NCI-H510A treated with DMSO at 0.1 percent for 48 hours (cell line): Measurements from ENCODE around the gene AHNAK.

Experiments
- DNase-seq: peaks from one replicate; lab custom pipeline; 2025; lab: John Stamatoyannopoulos, UW

The AHNAK gene

DNA sequence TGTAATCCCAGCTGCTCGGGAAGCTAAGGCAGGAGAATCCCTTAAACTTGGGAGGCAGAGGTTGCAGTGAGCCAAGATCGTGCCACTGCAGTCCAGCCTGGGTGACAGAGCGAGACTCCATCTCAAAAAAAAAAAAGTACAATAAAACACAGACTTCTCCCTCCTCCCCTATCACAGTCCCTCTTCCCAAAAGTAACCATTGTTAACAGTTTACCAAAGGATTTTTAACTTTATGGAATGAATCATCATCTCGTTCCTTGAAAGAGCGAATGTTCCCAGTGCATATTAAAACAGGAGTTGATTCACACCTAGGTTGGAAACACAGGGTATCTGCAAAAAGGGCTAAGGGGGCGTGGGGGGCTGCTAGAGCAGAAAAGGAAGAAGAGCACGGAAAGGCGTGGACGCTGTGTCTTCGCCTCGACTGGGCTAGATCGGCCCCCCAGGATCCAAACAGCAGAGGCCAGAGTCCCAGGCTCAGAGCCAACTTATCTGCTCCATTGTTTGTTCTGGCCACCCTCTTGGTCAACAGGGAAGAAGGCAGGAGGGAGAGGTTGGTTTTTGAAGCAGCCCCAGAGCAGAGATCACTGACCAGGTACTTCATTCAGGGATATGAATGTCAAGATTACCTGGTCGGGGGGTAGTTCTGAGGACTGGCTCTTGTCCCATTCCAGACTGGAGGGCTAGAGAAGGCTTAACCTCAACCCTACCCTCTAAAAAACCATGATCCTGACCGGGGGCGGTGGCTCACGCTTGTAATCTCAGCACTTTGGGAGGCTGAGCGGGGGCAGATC, 2.1 kb upstream of the AHNAK start:
- no peak for DNase-seq

DNA sequence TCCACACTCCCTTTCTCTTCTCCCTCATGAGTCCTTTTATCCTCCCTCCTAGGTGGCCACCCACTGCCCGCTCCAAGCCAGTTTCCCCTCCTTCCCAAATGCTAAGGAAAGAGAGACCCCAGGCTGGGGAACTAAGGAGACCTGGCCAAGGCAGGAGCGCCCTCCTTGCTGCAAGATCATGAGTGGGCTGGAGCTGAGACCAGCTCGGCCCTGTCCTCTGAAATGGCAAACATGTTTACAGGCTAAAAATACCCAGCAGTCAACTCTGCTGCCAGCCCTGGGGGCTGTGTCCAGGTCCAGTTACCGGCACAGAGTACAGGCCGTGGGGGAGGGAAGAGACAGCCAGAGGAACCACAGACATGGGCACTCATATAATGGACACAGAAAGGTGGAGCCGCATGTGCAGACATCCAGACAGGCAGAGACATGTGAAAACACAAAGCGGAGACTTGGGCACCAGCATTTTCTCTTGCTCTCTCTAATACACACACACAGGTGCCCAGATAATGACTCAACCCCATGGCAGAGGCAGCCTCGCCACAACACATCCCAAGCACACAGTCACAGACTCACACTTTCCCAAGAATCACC, 1.2 kb upstream of the AHNAK start:
- DNase-seq, result no peak

DNA sequence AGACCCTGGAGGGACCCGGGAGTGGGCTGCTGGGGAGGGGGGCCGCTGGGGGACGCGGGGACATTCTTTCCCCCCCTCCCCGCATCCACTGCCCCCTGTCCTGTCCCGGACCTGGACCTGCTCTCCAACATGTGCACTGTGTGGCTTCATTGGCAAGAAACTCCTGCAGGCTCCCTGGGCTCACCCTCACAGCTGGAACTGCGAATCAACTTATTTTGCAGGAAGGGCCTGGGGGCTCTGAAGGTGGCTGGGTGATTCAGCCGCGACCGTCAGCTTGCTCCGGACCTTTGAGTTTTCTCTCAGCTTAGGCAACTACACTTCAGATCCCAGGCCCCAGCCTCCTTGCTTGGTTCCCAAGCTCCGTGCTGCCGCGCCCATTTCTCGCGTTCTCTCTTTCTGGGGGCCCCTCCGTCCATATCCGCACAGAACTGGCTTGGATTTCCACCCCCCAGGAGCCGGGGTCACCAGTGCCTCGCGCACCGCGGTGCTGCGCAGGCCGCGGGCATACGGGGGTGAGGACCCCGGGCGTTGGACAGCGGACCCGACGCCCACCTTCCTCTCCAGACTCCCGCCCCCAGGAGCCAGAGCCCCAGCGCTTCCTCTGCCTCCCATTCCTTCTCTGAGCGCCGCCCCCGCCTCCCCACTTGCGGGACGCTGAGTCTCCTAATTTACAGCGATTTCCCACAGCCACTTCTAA, 471 bp upstream of the AHNAK start:
- DNase-seq, result no peak

DNA sequence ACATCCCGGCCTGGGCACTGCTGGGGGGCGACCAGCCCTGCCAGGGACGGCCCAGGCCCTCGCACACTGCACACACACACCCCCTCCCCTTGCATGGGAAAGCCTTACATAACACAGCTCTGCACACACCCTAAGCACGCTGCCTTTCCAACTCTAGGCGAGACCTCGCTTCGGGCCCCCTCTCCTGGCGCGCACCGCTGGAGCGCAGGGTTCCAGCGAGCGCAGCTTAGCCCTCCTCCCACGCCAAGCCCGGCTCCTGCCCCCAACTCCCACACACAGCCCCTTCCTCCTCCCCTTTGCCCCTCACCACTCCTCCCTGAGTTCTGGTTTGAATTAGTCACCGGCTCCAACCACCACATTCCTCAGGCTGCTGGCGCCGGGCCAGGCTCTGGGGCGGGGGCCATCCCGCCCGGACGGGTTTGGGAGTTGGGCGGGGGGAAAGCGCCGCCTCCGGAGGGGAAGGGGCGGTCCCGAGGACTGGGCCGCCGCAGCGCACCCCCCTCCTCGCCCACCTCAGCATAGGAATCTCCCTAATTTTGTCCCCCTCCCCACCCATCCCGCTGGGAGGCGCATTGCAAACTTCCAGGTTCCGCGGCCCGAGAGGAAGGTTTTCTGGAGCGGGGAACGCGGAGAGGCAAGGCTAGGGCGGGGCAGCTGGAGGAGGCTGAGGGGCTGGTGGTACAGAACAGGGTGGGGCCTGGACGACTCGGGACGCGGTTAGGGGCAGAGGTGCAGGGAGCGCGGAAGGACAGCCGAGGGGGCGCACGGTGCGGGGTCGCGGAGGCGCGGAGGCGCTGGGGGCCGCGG, 966 bp downstream of the AHNAK start:
- no peak for DNase-seq

DNA sequence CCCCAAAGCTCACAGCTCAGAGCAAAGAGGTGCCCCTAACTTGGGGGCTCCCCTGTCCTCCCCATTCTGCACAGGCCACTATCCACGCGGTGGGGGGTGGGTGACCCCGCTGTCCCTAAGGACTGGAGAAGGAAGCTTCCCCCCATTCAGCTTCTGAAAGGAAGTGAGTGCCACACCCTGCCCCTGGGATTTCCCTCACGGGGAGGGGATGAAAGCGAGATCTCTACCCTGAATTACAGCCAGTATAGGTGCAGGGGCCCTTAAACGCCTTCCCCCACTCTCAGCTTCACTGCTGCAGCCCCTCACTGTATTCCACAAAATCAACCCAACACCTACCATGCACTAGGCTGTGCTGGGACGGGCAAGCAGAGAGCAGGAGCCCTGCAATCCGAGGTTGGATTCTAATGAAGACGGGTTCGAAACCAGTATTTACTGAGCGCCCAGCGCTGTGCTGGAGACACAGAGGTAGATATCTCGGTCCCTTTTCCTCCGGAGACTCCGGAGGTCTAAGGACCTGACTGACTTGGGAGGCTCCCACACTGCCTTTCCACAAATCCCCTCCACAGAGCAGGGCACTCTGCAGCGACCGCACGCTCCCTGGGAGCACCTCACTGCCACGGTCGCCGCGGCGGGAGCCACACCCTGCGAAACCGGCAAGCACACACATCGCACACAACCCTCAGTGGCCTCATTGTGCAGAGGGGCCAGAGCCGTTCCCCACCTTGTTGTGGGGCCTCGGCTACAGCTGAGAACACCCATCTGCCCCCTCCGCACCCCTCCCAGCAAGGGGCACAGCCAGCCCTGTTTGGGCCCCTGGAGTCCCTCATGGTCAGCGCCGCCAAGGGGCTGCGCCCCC, 1.8 kb downstream of the AHNAK start:
- no peak for DNase-seq

DNA sequence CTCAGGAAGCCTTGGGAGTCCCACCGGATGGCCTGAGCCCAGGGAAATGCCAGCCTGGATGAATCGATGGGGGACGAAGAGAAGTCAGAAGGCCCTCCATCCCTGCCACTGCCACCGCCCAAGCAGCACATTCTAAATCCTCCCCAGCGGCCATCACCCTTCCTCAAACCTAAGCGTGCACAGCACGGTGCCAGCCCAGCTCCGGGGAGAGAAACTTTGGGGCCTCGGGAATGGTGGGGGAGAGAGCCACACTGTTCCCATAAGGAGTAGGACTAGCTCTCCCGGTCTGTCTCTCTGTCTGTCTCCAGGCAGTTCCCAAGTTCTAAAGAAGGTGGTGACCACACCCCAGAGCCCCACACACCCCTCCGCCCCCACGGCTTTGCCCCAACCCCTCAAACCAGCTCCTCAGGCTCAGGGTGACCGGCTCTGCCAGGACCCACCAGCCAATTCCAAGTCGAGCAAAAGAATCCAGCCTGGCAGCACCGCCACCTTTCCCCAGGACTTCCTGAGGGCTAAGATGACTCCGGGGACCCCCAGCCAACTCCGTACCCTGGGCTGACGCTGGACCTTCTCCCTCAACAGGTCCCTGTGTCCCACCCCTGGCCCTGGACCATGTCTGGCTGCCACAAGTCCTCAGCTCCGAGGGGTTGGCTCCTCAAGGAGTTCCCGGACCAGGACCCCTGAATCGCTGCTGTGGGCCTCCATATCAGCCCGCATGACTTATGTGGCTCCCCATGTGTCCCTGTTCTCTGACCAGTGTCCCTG, 2.7 kb downstream of the AHNAK start:
- no peak for DNase-seq

DNA sequence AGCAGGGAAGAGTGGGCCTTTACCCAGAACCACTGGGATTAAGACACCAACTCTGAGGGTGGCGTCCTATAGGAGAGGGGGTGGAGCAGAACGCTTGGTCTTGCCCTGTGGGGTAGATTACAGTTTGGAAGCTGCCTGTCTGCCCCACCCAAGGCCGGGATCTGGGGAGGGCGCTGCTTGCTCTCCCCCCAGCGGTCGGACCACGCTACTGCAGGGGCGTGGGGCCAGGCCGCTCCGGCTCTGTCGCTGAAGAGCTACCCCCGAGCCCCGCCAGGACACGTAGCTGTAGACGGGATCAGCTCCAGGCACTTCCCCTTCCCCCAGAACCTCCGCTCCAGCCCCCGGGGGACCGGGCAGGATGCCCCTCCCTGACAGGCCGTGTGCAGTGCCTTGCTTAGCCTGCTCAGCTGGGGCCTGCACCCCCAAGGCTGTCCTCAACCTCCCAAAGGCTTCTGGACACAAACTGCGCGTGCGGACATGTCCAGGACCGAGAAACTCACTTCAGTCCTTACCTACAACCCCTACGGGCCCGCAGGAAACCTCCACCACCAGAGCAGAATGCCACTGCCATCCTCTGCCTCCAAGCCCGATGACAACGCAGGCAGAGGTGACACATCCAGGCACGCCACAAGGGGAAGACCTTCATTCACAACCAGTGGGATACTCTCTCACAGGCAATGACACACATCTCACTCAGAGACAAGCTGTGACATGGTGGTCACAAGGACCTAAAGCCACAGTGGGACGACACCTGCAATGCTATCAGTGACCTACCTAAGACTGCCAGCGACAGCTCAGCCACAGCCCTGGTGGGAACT, 3.6 kb downstream of the AHNAK start:
- DNase-seq, result peak; percentile 62

DNA sequence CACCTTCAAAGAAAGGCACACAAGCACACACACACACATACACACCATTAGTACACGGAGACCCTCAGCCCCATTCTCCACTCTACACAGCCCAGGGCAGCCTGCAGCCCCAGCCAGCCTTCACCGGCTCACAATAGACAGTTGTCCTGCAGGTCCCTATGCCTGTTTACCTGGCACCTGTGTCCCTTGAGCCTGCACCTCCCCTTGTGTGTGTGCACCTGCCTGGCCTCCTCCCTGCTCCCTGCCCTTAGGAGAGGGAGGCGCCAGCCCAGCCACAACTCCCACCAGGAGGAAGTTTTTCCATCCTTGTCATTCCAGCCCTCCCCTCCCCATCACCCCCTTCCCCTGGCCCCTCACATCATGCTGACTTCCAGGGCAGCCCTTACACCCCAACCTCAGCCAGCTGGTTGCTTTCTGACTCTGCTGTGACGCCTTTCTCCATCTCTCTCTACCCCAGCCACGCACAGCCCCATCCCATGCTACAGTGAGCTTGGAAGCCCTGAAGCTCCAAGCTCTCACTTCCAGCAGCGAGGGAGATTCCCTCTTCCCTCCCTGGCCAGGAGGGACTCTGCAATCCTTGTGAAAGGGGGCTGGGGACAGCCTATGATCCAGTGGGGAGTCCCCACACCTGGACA, 4.4 kb downstream of the AHNAK start:
- peak; percentile 84 for DNase-seq

DNA sequence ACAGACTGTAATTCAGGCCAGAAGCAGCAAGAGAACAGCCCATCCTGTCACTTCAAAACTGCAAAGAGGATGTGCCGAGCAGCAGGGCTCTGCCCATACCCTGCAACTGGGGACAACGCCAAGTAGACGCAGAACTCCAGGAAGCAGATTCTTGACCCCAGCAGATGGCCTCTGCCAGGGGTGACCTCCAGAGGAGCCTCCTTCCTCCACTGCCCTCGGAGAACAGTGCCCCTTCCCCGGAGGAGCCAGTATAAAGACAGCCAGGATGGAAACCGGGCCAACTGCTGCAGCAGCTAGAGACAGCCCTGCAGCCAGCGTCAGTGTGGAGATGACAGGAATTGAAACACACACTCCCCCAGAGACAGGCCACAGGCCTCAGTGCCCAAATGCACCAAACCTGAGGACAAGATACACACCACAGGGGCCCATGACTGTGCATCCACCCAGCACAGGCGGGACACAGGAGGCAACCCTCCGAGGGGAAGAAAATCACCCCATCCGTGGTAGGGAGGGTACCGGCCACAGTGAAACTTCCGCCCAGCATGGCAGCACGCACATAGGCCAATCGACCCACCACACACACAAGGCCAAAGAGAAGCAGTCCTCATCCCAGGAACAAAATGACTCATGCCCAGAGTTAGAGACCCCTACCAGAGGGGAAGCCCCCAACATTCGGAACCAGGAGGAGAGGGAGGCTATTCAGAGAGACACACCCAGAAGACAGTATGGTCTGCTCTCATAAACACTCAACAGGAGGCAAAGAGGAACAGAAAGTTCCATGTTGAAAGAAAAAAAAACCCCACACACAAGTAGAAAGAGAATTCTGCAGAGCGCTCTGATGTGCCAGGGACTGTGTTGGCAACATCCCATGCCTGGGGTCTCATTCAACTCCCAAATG, 5.6 kb downstream of the AHNAK start:
- DNase-seq, result peak; percentile 14

DNA sequence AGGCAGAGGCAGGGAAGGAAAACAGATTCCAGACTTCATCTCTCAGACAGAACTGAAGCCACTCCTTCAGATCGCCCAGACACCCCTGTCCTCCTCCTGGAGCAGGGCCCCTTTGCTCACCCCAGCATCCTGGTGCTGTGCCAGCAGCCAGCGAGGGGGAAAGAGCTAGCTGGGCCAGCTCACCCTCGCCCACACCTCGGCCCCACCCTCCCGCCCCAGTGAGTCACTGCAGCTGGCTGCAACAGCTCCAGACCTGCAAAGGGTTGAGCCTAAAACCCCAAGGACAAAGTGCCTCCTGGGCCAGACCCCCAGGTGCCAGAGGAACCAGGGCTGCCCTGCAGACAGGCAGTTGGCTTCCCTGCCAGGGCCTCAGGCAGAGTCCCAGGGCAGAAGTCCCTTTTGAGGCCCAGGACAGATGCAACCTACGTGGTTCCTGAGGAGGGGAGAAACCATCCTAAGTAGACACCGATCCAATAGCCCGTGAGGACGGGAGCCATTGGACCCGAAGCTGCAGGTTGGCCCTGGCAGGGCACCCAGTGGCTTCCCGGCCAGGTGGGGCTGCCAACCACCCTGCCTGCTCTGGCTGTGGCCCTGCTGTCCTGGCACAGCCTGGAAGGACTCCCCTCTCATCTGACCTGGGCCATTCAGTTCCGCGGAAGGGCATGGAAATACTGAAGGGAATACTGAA, 7.2 kb downstream of the AHNAK start:
- DNase-seq, result peak; percentile 71

DNA sequence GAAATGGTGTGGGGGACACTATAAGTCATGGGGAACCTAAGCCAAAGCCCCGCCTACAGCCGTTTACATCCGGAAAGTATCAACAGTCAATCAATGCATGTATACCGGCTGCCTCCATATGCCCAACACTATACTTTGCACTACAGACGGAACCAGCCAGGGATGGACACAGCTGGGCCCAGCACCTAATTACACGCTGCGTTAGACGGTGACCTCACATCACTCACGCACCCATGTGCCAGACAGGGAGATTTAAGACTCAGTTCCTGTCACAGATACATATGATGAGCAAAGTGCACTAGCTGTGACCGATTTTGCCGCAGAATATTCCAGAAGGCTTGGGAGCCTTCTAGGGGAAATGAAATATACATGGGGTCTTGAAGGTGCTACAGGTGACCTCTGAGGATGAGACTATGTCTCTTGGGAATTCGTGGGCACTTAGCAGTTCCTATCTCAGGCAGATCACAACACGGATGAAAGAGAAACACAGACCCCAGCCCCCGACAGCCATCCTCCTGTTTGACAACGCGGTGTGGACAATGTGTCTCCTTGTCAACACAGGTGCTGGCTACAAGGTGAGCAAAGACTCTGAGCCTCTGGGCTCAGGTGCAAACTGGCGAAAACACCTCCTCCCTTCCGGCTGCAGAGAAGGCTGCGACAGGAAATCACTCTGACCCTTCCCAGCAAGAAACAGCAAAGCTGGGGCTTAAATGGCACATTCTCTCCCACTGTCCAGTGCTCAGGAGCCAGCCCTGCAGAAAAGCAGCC, 8.0 kb downstream of the AHNAK start:
- DNase-seq, result peak; percentile 71

DNA sequence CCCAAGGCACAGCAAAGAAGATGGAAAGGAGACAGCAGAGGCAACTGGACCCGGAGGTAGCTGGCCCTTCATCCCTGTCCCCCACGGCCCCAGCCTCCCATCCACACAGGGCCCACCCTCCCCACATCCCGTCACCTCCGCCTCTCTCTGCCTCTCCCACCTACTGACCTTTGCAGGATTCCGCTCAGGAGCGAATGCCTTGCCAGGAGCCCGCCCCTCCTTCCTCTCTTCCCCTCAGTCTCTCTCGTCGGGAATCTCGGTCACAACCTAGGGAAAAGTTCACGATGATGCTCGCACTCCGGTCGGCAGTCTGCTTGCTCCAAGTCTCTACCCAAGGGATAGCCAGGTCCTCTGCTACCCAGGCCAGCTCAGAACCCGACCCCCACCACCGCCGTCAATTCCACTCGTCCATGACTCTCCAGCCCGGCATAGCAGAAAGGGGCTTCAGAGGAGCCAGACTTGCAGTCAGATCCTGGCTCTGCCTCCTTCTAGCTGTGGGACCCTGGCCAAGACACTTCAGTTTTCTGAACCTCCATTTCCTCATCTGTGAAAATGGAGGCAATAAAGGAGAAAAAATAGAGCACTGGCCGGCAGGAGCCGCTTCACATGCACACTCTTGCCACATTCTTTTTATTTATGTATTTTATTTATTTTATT, 10.2 kb downstream of the AHNAK start:
- peak; percentile 68 for DNase-seq

DNA sequence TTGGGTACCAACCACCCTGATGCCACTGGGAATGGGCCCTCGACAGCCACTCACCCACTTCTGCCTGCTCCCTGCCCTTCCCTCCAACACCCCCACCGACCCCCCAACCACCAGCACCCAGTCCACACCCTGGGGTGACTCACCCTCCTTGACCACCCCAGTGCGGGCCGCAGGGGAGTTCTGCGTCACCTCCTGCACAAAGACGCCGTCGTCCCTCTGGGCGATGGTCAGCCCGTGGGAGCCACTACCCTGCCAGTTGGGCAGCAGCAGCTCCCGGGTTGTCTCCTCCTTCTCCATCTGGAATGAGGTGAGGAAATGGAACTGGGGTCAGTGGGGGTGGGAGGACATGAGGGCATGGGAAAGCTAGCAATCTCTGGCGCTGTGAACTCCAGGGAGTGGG, 10.8 kb downstream of the AHNAK start:
- no peak for DNase-seq

DNA sequence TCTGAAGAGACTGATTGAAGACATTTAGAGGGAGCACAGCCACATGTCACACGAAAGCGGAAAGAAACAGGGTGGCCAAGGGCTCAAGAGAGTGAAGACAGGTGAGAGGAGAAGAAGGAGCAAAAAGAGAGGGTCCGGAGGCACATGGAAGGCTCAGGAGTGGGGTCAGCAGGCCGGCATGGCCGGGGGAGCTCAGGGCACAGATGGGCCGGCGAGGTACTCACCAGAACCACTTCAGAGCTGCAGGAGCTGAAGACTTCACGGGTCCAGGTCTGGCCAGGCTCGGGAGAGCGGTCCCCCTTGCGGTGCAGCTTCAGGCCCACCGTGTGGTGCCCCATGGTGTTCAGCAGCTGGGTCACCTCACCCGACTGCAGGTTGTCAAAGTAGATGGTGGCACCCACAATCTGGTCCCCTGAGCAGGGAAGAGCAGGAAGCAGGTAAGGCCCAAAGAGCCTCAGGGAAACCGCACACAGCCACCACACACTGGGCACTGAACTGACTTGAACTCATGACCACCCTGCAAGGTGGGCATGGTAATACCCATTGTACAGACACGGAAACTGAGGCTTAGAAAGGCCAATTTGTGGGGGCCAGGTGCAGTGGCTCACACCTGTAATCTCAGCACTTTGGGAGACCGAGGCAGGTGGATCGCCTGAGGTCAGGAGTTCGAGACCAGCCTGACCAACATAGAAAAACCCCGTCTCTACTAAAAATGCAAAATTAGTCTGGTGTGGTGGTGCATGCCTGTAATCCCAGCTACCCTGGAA, 11.6 kb downstream of the AHNAK start:
- no peak for DNase-seq

DNA sequence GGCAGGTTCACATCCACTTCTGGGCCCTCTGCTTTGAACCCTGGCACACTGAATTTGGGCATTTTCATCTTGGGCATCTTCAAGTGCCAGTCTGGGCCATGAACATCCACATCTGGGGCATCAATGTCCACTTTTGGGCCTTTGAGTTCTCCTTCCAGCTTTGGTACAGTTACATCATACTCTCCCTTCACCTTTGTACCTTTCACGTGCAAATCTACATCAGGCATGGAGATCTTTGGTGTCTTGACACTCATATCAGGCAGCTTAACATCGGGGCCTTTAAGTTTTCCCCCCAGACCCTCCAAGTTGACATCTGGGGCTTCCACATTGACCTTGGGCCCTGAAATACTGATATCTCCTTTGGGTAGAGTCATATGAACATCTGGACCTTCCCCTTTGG, 14.5 kb downstream of the AHNAK start:
- no peak for DNase-seq
